ENCODE measurements around the gene KRTAP5-10.
"Not testable (repeated sequence)": the region's sequence is repeated elsewhere in the genome, so short reads cannot be mapped to it uniquely, and the experiment has no call there.

The KRTAP5-10 gene

GRCh38 chr11:71565263-71565662 is at the start of gene KRTAP5-10:
TSS of gene KRTAP5-10 (plus strand) at chr11:71565563. CDS start at chr11:71565588, 25 bp downstream.
- DNase-seq, result no peak

GRCh38 chr11:71518506-71519471 is 46.6 kb upstream of the KRTAP5-10 start:
- DNase-seq, result no peak

- DNase-seq, result no peak
Measured at GRCh38 chr11:71519546-71519945, 45.8 kb upstream of the KRTAP5-10 start.

- no peak for DNase-seq
Measured at GRCh38 chr11:71525188-71525937, 40.0 kb upstream of the KRTAP5-10 start.

- DNase-seq, result no peak
Measured at GRCh38 chr11:71525938-71526495, 39.3 kb upstream of the KRTAP5-10 start.

GRCh38 chr11:71526796-71527575 is 38.4 kb upstream of the KRTAP5-10 start, which contains the start of gene KRTAP5-7:
TSS of gene KRTAP5-7 (plus strand) at chr11:71527267. CDS start at chr11:71527301, 34 bp downstream.
- DNase-seq, result not testable (repeated sequence)

GRCh38 chr11:71527576-71528210 is 37.7 kb upstream of the KRTAP5-10 start:
- no peak for DNase-seq

- no peak for DNase-seq
Measured at GRCh38 chr11:71530602-71531001, 34.8 kb upstream of the KRTAP5-10 start.

- no peak for DNase-seq
Measured at GRCh38 chr11:71532036-71532610, 33.2 kb upstream of the KRTAP5-10 start.

- DNase-seq, result not testable (repeated sequence)
Measured at GRCh38 chr11:71534711-71535608, 30.4 kb upstream of the KRTAP5-10 start.

- no peak for DNase-seq
Measured at GRCh38 chr11:71535825-71536224, 29.5 kb upstream of the KRTAP5-10 start.

- DNase-seq, result no peak
Measured at GRCh38 chr11:71537537-71537936, 27.8 kb upstream of the KRTAP5-10 start.

- DNase-seq, result not testable (repeated sequence)
Measured at GRCh38 chr11:71537977-71538665, 27.2 kb upstream of the KRTAP5-10 start, which contains the start of gene KRTAP5-8. TSS of gene KRTAP5-8 (plus strand) at chr11:71538025. CDS start at chr11:71538056, 31 bp downstream.

GRCh38 chr11:71538666-71538990 is 26.7 kb upstream of the KRTAP5-10 start:
- DNase-seq, result no peak

GRCh38 chr11:71539017-71539416 is 26.3 kb upstream of the KRTAP5-10 start:
- DNase-seq, result no peak

- not testable (repeated sequence) for DNase-seq
Measured at GRCh38 chr11:71539971-71540370, 25.4 kb upstream of the KRTAP5-10 start.

GRCh38 chr11:71540521-71541304 is 24.6 kb upstream of the KRTAP5-10 start:
- DNase-seq, result not testable (repeated sequence)

GRCh38 chr11:71542382-71542781 is 23.0 kb upstream of the KRTAP5-10 start:
- DNase-seq, result no peak
